Measurements from ENCODE around the gene OPCML. TPM values are rescaled to one million over a fixed set of nuclear protein-coding genes. Genes with fewer than 3 reads are reported as not detected.

OPCML gene
- total and polyA plus RNA-seq, 2 donors (not counting 1 experiment from before 2014, with no cell fraction given): 0.99 to 2.8 TPM

- H3K36me3 ChIP-seq (ENCODE audit: control insufficient read depth, insufficient read depth, low read length): no peaks in the 10 kb centered on the region
- H3K27ac ChIP-seq (ENCODE audit: insufficient read depth, low read length): no peak overlapping the region
- no peak overlapping the region for H3K4me3 ChIP-seq (replicated peaks in 1 of 4; ENCODE audit: control extremely low read depth in 1 of 4, insufficient read depth in 1 of 4, low read depth in 3 of 4, low read length in 4 of 4)
- no peak overlapping the region for H3K9ac ChIP-seq (ENCODE audit: insufficient read depth, low read length)
- no peaks in the 10 kb centered on the region for H3K4me1 ChIP-seq (ENCODE audit: control insufficient read depth, extremely low read depth, insufficient read depth, low read length)
- TF ChIP-seq EZH2 (IDR thresholded peaks at IDR 0.05; ENCODE audit: low read length, missing control alignments) (no peak), CTCF (conservative IDR thresholded peaks at IDR 0.05 in 1 of 2, IDR thresholded peaks at IDR 0.05 in 1 of 2; ENCODE audit: low read depth in 1 of 2, low read length in 2 of 2) (no peak)
- H3K4me2 ChIP-seq (ENCODE audit: extremely low read depth, insufficient read depth, low read length): no peak overlapping the region
- H4K20me1 ChIP-seq (ENCODE audit: control insufficient read depth, extremely low read depth, insufficient read depth, low read length): no peaks in the 10 kb centered on the region
- H3K79me2 ChIP-seq (ENCODE audit: control insufficient read depth, insufficient read depth, low read length): no peaks in the 10 kb centered on the region
- no peak for DNase-seq (ENCODE audit: low read depth in 2 of 2)
- H2AFZ ChIP-seq (ENCODE audit: low read length): no peak overlapping the region
- no peaks in the 10 kb centered on the region for H3K27me3 ChIP-seq (ENCODE audit: control insufficient read depth, insufficient read depth, low read length)
- no peaks in the 10 kb centered on the region for H3K9me3 ChIP-seq (ENCODE audit: control insufficient read depth, insufficient read depth, low read depth, low read length)
Measured at GRCh38 chr11:132933703-132934102, 598.6 kb downstream of the OPCML start.

- H3K36me3 ChIP-seq (ENCODE audit: control insufficient read depth, insufficient read depth, low read length): no peaks in the 10 kb centered on the region
- H3K79me2 ChIP-seq (ENCODE audit: control insufficient read depth, insufficient read depth, low read length): no peaks in the 10 kb centered on the region
- no peaks in the 10 kb centered on the region for H4K20me1 ChIP-seq (ENCODE audit: control insufficient read depth, extremely low read depth, insufficient read depth, low read length)
- H3K4me1 ChIP-seq (ENCODE audit: control insufficient read depth, extremely low read depth, insufficient read depth, low read length): no peaks in the 10 kb centered on the region
- no peak for TF ChIP-seq EZH2 (IDR thresholded peaks at IDR 0.05; ENCODE audit: low read length, missing control alignments)
- TF ChIP-seq CTCF (conservative IDR thresholded peaks at IDR 0.05 in 1 of 2, IDR thresholded peaks at IDR 0.05 in 1 of 2; ENCODE audit: low read depth in 1 of 2, low read length in 2 of 2): no peak
- H3K4me2 ChIP-seq (ENCODE audit: extremely low read depth, insufficient read depth, low read length): no peak overlapping the region
- H3K27me3 ChIP-seq (ENCODE audit: control insufficient read depth, insufficient read depth, low read length): no peaks in the 10 kb centered on the region
- no peaks in the 10 kb centered on the region for H3K9me3 ChIP-seq (ENCODE audit: control insufficient read depth, insufficient read depth, low read depth, low read length)
- H3K4me3 ChIP-seq (replicated peaks in 1 of 4; ENCODE audit: control extremely low read depth in 1 of 4, insufficient read depth in 1 of 4, low read depth in 3 of 4, low read length in 4 of 4): no peak overlapping the region
- no peak overlapping the region for H3K27ac ChIP-seq (ENCODE audit: insufficient read depth, low read length)
- H2AFZ ChIP-seq (ENCODE audit: low read length): no peak overlapping the region
- no peak for DNase-seq (ENCODE audit: low read depth in 2 of 2)
- H3K9ac ChIP-seq (ENCODE audit: insufficient read depth, low read length): no peak overlapping the region
Measured at GRCh38 chr11:132925825-132926469, 606.4 kb downstream of the OPCML start.

GRCh38 chr11:132921597-132921996 is 610.7 kb downstream of the OPCML start:
- Histone ChIP-seq H3K4me3 (replicated peaks in 1 of 4; ENCODE audit: control extremely low read depth in 1 of 4, insufficient read depth in 1 of 4, low read depth in 3 of 4, low read length in 4 of 4) (no peak overlapping the region), H3K36me3 (ENCODE audit: control insufficient read depth, insufficient read depth, low read length) (no peaks in the 10 kb centered on the region), H3K27ac (ENCODE audit: insufficient read depth, low read length) (no peak overlapping the region), H3K4me2 (ENCODE audit: extremely low read depth, insufficient read depth, low read length) (no peak overlapping the region), H3K79me2 (ENCODE audit: control insufficient read depth, insufficient read depth, low read length) (no peaks in the 10 kb centered on the region), H3K9ac (ENCODE audit: insufficient read depth, low read length) (no peak overlapping the region), H3K27me3 (ENCODE audit: control insufficient read depth, insufficient read depth, low read length) (no peaks in the 10 kb centered on the region), H2AFZ (ENCODE audit: low read length) (no peak overlapping the region), H3K9me3 (ENCODE audit: control insufficient read depth, insufficient read depth, low read depth, low read length) (no peaks in the 10 kb centered on the region), H3K4me1 (ENCODE audit: control insufficient read depth, extremely low read depth, insufficient read depth, low read length) (no peaks in the 10 kb centered on the region), H4K20me1 (ENCODE audit: control insufficient read depth, extremely low read depth, insufficient read depth, low read length) (no peaks in the 10 kb centered on the region)
- TF ChIP-seq EZH2 (IDR thresholded peaks at IDR 0.05; ENCODE audit: low read length, missing control alignments) (no peak), CTCF (conservative IDR thresholded peaks at IDR 0.05 in 1 of 2, IDR thresholded peaks at IDR 0.05 in 1 of 2; ENCODE audit: low read depth in 1 of 2, low read length in 2 of 2) (no peak)
- DNase-seq (ENCODE audit: low read depth in 2 of 2): no peak
